Embryonic facial prominence (tissue), 1 donor: ENCODE data around the gene CHST11.
"Not testable (repeated sequence)": the region's sequence is repeated elsewhere in the genome, so short reads cannot be mapped to it uniquely, and the experiment has no call there.

ENCODE experiments used
- DNase-seq: peaks from one replicate; pipeline ENCODE4 v3.0.0-alpha.2; 2016; ENCODE audit errors: extremely low spot score

The CHST11 gene

DNA sequence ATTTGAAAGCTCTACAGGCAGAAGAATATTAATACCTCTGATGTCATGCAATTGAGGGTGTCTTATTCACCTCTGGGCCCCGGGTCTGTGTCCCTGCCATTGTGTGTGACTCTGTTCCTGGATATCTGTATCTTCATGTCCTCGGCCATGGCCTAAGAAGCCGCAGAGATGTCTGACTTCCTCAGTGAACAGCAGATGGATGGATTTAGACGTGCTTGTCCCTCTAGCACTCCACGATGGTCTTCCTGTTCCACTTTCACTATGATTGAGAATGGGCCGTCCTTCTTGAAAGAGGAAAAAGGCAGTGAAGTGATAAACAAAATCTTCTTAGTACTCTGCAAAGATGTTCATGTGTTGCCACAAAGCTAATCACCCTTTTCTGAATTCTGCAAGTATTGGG, 283.9 kb downstream of the CHST11 start:
- DNase-seq: no peak

DNA sequence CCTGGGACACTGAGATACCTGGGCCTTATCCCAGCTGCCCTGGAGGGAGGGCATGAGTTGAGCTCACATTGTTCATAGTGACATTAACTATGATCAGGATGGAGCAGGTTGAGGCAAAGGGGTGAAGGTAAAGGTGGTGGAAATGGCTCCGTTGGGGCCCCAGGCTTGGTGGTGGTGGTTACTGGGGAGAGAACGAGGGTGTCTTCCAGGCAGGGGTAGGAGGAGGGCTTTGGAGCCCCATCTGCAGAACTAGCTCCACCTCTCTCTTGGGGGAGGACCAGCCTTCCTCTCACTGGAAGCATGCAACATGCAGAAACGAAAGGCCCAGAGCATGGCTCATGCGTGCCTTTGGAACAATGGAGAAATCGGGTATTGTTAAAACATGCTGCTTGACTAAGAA, 284.3 kb downstream of the CHST11 start:
- no peak for DNase-seq

DNA sequence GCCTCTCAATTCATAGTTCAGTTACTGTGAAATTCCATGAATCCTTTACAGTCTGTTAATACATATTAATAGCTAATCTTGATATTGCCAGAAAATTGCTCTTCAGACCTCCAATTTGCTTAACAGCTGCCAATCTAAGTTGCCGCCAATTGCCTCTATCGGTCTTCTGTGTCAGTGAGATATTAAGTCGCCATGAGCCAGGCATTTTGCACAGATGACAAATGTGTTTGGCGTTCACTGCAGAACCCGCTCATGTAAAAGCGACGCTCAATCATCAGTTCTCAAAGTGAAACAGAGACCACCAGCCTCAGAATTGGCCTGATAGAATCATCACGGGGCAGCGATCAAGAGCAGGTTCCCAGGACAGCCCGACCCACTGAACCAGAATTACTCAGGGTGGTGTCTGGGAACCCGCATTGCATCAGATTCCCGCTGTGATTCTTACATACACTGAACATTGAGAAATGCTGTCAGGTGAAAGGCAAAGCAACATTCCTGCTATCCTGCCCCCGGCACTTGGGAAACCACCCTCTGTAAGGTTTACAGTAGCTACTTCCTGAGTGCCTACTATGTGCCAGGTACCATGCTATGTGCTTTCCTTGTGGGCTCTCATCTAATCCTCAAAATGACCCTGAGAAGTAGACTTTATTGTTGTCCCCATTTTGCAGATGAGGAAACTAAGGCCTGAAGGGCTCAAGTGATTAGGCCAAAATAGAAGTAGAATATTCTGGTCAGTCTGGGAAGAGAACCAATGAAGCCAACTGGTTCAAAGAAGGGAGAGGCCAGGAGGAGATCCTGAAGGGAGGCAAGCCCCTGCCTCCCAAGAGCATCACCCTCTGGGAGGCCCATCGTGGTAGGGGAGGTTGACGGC, 285.0 kb downstream of the CHST11 start:
- DNase-seq: no peak

DNA sequence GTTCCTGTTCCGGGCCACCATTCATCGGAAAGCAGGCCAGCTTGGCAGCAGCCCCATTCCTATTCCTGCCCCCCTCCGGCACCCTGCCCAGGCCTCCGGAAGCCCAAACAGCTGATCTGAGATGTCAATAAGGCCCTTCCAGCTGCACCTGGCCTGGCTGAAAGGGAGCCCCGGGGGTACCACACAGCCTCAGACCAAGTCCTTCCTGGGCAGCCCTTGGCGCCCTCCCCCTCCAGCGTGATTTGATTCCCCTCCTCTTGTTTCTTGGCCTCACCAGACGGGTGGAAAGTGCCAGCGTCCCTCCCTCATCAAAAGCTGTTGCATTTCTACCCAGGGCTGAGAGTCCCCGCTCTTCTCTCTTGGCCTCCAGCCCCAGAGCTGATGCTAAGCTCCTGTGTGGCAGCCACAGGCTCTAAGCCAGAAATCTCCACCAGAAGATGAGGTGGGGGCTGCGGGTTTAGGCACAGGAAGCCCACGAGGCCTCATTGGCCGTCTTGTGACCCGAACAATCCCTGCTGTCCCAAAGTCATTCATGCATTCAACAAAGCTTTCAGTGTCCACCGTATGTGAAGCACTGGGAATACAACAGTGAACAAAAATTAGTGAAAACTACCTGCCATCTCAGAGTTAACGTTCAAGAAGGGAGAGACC, 285.9 kb downstream of the CHST11 start:
- DNase-seq: no peak

DNA sequence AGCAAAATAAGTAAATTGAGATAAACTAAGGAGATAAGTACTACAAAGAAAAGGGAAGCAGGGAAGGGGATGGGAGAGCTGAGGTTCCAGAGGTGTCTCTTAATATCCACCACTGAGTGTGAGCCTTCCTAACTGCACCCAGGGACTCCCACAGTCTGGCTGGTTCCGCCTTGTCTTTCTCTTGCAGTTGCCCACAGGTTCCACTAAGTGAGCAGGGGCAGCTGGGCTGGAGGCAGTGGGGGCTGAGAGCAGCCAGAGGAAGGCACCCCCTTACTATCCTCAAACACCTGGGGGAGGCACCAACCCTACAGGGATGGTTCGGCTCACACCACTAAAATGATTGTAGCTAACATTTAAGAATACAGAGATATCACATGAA, 286.4 kb downstream of the CHST11 start:
- DNase-seq: no peak

DNA sequence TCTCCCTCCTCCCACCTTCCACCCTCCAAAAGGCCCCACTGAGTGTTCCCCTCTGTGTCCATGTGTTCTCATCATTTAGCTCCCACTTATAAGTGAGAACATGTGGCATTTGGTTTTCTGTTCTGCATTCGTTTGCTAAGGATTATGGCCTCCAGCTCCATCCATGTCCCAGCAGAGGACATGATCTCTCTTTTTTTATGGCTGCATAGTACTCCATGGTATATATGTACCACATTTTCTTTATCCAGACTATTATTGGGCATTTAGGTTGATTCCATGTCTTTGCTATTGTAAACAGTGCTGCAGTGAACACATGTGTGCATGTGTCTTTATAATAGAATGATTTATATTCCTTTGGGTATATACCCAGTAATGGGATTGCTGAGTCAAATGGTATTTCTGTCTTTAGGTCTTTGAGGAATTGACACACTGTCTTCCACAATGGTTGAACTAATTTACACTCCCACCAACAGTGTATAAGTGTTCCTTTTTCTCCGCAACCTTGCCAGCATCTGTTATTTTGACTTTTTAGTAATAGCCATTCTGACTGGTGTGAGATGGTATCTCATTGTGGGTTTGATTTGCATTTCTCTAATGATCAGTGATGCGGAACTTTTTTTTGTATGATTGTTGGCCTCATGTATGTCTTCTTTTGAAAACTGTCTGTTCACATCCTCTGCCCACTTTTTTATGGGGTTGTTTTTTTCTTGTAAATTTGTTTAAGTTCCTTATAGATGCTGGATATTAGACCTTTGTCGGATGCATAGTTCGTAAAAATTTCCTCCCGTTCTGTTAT, 287.2 kb downstream of the CHST11 start:
- DNase-seq: not testable (repeated sequence)

DNA sequence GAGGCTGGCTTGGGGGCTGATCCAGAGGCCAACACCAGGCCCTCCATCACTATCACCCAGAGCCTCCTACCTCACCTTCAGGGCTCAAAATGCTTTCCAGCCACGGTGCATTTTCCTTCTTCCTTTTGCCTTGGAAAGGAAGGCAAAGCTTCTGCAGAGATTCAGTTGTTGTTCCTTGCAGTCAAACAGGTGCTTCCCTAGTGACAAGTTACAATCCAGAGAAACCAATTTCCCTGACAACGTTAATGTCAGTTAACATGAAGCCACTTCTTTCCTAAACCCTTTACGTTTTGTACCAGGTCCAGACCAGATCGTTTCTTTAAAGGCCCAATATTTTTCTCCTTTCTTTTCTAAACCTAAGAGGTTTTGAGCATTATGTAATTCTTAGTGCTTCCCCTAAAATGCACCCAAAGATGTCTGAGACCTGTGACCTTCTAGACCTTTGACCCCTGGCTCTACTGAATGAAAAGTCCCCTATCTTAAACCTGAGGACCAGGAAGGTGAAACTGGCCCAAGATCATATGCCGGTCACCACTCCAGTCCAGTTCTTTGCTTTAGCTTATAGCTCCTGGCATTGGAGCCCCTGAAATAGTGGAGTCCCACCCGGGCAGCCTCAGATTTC, 289.8 kb downstream of the CHST11 start:
- DNase-seq: no peak

DNA sequence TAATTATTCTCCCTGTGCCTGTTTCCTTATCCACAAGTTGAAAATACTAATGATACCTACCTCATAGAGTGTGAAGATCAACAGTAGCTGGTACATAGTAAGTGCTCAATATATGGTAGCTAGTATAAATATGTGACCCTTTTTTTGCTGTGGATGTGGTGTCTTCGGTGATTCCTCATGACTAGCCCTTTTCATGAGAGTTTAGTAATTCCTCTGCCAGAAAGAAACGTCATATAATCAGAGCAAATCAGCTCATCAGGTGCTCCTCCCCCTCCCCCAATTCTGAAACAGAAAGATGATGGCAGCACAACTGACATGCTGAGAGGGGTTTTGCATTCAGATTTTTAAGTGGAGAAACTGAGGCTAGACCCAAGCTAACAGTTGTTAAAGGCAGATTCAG, 290.6 kb downstream of the CHST11 start:
- DNase-seq: no peak

DNA sequence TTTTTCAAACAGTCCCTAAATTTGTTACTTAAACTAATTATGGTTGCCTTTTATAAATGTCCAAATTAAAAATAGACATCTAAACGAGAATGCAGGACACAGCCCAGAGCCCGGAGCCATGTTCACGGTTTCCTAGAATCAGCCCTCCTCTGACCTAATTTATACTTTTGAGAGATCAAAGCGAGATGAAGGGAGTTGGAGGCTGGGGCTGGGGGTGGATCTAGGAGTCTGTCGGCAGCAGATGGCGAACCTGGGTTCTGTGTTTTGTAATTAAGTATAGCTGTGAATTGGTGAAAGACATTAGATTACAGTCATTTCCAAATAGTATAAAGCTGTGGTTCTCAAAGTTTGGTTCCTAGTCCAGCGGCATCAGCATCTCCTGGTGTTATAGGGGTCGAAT, 291.2 kb downstream of the CHST11 start:
- DNase-seq: no peak

DNA sequence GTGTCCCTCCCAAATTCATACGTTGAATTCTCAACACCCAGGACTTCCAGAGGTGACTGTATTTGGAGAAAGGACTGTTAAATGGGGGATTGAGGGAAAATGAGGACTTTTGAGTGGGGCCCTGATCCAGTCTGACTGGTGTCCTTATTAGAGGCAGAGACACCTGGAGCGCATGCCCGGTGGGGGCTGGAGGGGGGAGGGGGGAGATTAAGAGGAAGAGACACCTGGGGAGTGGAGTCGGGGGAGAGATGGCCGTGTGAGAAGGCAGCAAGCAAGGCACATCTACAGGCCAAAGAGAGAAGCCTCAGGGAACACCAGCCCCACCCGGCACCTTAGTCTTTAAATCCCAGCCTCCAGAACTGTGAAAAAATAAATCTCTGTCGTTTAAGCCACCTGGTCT, 291.6 kb downstream of the CHST11 start:
- DNase-seq: no peak

DNA sequence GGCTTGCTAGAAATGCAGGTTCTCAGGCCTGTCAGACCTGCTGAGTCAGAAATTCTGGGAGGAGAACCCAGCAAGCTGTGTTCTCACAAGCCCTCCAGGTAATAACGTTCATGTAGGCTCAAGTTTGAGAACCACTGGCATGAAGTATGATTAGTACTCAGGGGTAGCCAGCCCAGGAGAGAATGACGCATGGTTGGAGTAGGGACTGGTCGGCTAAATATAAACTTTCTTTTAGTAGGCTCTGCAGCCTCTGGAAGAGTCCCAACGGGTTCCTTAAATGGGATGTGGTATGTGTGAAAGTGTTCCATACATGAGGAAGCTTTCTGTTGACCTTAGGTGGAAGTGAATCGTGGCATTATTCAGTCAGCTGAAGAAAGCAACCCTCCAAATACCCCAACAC, 292.0 kb downstream of the CHST11 start:
- DNase-seq: no peak

DNA sequence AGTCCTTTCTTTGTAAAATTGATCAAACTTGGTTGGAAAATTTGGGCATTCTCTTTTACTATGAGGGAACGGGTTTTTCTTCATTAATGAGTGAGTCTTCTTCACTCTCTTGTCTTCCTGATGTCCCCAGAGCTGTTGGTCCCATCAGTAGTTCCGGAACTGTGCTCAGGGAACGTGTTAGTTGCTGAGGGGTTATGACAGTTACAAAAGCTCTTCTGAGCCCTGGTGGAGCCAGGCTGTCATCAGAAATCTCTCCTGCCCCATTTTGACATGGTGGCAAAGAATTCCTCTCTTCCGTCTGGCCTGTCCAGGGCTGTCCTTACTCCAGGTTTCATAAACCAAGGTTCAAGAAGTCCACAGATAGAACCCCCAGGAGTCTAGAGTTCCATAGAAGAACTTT, 292.8 kb downstream of the CHST11 start:
- no peak for DNase-seq

DNA sequence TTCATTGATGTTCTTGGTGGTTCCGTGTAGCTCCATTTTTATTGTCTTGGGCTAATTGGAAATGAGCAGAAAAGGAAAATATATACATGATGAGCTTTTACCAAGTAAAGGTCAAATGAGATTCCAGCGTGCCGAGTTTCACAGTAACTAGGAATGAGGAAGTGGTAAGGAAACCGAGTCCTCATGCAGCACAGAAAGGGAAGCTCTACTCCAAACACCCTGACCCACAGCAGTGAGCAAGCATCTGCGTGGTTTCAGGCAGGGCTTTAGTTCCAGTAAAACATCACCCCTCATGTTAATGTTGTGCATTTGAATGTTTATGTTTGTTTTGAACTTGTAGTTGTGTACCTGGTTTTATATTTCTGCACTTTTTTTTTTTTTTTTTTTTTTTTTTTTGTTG, 293.3 kb downstream of the CHST11 start:
- DNase-seq: no peak

DNA sequence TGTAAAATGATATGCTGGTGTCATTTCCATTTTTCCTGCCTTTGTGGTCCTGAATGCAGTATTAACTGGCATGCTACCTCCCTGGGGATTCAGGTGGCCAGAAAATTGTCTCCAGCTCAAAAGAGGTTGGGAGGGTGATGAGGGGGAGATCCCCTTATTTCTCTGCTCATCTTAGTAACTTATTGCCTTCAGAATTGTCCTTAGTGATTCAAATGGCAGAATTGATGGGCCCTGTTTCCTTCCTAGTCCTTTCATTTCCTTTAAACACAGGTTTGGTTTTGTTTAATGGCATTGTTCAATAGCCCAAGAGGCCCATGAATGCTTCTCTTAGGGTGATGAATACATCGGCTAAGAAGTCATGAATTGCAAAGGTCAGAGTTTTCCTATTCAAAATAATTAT, 294.4 kb downstream of the CHST11 start:
- no peak for DNase-seq

DNA sequence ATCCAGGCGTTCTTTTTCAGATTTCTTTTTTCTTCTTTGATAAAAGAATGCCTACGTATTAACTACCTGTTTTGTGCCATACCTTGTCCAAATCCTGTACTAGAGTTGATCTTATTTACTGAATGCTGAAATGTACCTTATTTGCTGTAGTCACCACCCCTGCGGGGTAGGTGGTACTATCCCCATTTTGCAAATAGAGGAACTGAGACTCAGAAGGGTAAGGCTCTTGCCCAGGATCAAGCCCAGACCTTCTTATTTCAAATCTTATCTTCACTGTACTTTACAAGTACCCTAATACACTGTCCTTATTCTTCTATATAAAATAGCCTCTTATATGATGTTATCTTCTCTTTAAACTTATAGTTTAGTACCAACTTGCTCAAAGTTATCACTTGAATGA, 294.8 kb downstream of the CHST11 start:
- DNase-seq: no peak

DNA sequence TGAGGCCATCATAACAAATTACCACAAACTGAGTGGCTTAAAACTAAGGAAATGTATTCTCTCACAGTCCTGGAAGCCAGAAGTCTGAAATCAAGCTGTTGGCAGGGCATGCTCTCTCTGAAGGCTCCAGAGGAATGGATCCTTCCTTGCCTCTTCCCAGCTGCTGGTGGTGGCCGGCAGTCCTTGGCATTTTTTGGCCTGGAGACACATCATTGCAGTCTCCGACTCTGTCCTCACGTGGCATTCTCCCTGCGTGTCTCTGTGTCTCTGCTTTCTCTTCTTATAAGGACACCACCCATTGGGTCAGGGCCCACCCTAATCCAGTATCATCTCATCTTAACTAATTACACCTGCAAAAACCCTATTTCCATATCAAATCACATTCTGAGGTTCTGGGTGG, 295.3 kb downstream of the CHST11 start:
- no peak for DNase-seq

DNA sequence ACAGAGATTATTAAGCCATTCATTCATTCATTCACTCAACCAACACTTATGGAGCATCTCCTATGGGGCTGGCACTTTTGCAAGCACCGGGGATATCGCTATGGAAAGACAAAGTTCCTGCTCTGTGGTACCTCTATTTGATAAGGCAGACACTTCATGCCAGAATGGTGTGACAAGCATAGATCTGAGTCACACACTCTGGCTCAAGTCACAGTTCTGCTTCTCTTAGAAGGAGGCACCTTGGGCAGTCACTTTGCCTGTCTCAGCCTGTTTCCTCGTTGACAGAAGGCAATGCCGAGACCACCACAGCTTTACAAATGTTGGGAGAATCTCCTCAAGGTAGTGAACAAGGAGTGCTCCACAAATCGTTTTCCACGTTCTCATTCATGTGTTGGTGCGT, 296.1 kb downstream of the CHST11 start:
- DNase-seq: no peak

DNA sequence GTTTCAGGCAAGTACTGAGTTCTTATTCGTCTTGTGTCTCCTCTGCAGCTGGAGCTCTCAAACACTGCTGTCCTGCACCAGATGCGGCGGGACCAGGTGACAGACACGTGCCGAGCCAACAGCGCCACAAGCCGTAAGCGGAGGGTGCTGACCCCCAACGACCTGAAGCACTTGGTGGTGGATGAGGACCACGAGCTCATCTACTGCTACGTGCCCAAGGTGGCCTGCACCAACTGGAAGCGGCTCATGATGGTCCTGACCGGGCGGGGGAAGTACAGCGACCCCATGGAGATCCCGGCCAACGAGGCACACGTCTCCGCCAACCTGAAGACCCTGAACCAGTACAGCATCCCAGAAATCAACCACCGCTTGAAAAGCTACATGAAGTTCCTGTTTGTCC, 300.2 kb downstream of the CHST11 start:
- no peak for DNase-seq

DNA sequence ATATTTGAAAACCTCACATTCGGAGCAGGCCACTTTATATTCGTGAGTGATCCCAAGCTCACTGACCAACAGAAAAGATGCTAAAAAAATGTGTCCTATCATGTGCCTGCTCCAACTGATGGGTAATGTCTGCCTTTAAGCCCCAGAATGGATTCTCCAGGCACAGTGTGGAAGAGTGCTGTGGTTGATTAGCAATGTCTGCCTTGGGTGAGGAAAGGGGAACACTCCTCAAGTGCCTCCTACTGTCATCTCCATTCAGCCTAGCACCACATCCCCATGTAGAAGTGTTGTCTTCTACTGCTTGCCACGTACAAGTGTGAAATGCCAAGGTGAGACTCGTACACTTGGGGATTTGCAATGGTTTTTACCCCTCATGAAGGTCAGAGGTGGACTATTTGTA, 302.0 kb downstream of the CHST11 start:
- DNase-seq: no peak

DNA sequence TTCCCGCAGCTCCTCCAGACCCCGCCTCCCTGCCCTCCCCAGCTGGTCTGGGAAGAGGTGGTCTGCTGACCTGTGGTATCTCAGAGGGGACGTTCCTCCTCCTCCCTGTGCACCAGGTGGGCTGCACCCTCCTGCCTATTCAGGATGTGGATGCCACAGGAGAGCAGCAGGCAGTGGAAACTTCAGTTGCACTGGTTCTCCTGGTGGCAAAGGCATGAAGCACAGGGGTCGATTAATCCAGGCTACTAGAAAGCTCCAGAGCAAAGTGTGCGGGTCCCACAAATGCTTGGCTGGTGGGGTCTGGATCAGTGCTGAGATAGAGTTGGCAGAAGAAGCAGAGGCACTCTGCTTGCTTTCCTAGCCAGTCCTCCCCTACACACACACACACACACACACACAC, 304.3 kb downstream of the CHST11 start:
- no peak for DNase-seq

DNA sequence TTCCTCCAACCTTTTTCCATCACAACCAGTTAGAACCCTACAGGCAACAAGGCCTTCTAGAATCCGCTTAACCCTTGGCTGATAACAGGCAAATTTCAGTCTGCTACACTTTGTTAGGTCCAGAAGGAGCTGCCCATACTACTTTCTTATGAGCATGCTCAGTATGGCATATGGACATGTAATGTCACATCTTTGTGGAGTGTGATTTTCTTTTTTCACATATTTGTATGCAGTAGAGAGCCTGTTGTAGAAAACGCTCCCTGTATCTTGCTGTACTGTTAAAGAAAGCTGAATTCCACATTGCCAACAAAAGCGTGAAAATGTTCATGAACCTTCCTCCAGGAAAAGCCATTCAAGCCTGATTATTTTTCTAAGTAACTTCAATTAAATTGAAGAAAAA, 304.9 kb downstream of the CHST11 start:
- no peak for DNase-seq

DNA sequence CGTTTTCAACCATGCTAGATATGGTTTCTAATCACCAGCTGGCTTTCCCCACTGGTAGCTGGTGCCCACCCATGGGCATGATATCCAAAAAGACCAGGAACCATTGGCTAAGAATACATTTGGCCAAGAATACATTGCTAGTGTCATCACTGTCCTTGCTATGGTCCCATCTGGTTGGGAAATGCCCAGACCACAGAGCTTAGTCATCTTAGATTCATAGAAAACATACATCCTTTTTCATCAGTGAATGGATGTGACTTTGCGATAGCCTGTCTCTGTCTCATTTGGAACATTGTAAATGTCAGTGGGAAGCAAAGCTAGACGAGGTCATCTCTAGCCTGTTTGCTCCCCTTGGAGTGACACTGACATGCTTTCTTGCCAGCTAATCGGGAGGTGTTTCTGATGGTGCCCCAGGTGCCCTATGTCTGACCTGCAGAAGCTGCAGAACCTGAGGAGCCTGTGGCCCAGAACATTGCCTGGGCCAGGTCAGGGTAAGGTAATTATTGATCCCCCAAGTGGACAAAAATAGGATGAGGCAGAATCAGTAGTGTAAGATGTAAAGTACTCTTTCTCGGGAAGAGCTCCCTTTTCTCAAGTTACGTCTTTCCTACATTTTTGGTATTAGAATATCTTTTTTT, 306.5 kb downstream of the CHST11 start:
- no peak for DNase-seq
